ENCODE data around the gene FGFBP3. TPM values are rescaled to one million over a fixed set of nuclear protein-coding genes. Genes with fewer than 3 reads are reported as not detected.

The FGFBP3 gene
- total RNA-seq, 1 donor from 2014 or later = 7.5 TPM

DNA sequence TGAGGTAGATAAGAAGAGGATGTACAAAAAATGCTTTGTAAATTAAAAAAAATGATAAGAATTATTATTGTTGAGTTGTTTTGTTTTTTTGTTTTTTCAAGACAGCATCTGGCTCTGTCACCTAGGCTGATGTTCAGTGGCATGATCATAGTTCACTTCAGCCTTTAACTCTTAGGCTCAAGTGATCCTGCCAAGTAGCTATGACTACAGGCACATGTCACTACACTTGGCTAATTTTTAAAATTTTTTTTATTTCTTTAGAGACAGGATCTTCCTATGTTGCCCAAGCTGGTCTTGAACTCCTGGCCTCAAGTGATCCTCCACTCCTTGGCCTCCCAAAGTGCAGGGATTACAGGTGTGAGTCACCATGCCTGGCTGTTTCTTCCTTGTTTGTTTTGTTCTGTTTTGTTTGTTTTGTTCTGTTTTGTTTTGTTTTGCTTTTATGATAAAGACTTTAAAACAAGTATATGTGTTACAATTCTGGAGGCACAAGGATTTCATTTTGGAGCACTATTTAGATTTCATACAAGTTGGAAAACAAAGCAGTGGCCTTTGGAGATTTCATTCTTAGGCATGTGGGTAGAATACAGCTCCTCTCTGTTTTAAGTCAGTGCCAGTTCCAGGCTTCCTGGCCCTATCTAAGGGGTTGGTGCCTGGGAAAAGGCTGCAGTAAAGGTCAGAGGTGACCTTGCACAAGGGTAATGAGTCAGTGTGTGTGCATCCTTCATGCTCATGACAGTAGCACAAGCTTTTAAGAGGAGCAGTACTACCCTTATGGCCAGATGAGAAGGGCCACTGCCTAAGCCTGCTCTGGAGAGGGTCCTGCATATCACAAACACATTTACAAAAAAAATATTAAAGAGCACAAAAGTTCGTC lies 17.9 kb downstream of the FGFBP3 start:
- no peak overlapping the region for H3K4me3 Mint-ChIP-seq (ENCODE audit: unreplicated experiment)
- H3K9me3 Mint-ChIP-seq (ENCODE audit: unreplicated experiment) = peaks cover 3% of the 10 kb centered on the region
- TF ChIP-seq, protein P1, sequence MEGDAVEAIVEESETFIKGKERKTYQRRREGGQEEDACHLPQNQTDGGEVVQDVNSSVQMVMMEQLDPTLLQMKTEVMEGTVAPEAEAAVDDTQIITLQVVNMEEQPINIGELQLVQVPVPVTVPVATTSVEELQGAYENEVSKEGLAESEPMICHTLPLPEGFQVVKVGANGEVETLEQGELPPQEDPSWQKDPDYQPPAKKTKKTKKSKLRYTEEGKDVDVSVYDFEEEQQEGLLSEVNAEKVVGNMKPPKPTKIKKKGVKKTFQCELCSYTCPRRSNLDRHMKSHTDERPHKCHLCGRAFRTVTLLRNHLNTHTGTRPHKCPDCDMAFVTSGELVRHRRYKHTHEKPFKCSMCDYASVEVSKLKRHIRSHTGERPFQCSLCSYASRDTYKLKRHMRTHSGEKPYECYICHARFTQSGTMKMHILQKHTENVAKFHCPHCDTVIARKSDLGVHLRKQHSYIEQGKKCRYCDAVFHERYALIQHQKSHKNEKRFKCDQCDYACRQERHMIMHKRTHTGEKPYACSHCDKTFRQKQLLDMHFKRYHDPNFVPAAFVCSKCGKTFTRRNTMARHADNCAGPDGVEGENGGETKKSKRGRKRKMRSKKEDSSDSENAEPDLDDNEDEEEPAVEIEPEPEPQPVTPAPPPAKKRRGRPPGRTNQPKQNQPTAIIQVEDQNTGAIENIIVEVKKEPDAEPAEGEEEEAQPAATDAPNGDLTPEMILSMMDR (IDR thresholded peaks at IDR 0.05; ENCODE audit: partially characterized antibody, unreplicated experiment) = no peak
- H3K4me1 Mint-ChIP-seq (ENCODE audit: low read depth, unreplicated experiment) = peaks cover 5% of the 10 kb centered on the region
- H3K36me3 Mint-ChIP-seq (ENCODE audit: unreplicated experiment) = peaks cover under 1% of the 10 kb centered on the region
- no peak overlapping the region for H3K27ac Mint-ChIP-seq (ENCODE audit: unreplicated experiment)
- H3K27me3 Mint-ChIP-seq (ENCODE audit: unreplicated experiment) = no peaks in the 10 kb centered on the region
- no peak for DNase-seq

DNA sequence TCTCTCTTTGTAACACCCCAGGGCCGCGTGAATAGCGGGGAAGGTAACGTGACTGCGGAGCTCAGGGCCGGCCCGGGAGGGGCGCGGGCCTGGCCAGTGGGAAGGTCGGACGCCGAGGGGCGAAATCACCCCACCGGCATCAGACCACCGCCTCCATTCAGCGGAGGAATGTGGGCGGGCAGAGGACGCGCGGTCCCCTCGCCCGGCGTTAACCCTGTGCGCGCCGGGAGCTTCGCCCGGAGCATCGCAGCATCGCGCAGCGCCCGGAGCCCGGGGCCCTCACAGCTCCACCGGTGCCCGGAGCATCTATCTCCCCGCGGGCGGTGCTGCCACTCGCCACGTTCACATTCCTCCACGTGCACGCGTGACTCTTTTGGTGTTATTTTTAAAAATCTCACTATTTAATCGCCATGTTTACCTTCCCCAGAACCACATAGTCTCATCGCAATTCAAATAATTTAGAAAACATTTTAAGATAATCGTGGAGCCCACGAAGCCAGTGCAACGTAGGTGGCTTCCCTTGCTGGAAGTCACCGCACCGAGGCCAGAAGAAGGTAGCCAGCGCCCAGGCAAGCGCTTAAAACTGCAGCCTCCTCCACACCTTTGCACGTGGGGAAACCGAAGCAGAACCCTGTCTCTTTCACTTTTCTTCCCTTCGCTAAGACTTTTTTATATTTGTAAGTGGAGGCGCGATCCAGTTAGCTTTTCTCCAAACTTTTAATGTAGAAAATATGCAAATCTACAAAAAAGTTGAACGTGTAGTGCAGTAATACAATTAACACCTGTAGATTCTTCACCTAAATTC lies 21.8 kb downstream of the FGFBP3 start:
- peak; percentile 79 for DNase-seq
- TF ChIP-seq, protein P1 (IDR thresholded peaks at IDR 0.05; ENCODE audit: partially characterized antibody, unreplicated experiment) = no peak
- no peaks in the 10 kb centered on the region for H3K36me3 Mint-ChIP-seq (ENCODE audit: unreplicated experiment)
- peak overlapping the region; percentile 85 for H3K4me3 Mint-ChIP-seq (ENCODE audit: unreplicated experiment)
- no peaks in the 10 kb centered on the region for H3K27me3 Mint-ChIP-seq (ENCODE audit: unreplicated experiment)
- peaks cover 18% of the 10 kb centered on the region for H3K4me1 Mint-ChIP-seq (ENCODE audit: low read depth, unreplicated experiment)
- peak overlapping the region; percentile 55 for H3K27ac Mint-ChIP-seq (ENCODE audit: unreplicated experiment)
- H3K9me3 Mint-ChIP-seq (ENCODE audit: unreplicated experiment) = peaks cover 7% of the 10 kb centered on the region

DNA sequence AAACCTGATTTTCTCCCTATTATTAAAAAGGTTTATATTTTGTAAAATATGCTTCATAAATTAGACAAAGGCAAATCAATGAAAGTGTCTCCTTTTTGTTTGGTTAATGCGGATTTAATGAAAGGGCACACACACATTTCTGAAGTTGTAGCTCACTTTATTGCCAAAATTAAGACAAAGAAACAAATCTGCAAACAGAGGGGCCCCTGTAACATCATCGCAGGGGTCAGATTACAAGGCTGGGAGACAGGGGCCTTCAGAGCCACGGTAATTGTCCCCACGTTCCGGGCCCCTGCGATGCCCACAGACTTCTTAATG lies 22.4 kb downstream of the FGFBP3 start:
- TF ChIP-seq, protein P1 (IDR thresholded peaks at IDR 0.05; ENCODE audit: partially characterized antibody, unreplicated experiment) = no peak
- Mint-ChIP-seq H3K4me1 (ENCODE audit: low read depth, unreplicated experiment) (peaks cover 18% of the 10 kb centered on the region), H3K4me3 (ENCODE audit: unreplicated experiment) (peak overlapping the region; percentile 85), H3K27ac (ENCODE audit: unreplicated experiment) (peak overlapping the region; percentile 55), H3K36me3 (ENCODE audit: unreplicated experiment) (no peaks in the 10 kb centered on the region), H3K9me3 (ENCODE audit: unreplicated experiment) (peaks cover 7% of the 10 kb centered on the region), H3K27me3 (ENCODE audit: unreplicated experiment) (no peaks in the 10 kb centered on the region)
- no peak for DNase-seq

DNA sequence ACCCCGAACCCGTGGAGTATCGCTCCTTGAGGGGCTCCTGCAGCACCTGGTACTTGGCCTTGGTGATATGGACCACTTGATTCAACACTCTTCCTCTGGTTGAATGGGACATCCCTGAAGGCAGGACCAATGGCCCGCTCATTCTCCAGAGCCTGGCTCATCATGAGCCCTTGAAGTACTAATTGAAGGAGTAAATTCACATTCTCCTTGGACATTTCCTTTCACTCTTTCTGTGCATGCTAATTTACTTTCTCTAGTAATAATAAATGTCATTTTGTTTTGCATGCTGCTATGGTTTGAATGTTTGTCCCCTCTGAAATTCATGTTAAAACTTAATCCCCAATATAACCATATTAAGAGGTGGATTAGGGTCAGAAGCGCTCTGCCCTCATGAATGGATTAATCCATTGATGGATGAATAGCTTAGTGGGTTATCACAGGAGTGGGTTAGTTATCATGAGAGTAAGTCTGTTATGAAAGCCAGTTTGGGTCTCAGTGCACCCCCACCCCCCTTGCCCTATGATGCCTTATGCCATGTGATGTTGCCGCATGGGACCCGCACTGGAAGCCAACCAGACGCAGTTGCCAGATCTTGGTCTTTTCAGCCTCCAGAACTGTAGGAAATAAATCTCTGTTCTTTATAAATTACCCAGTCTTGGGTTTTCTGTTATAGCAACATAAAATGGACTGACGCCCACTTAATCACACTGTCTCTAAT lies 23.8 kb downstream of the FGFBP3 start:
- TF ChIP-seq, protein P1 (IDR thresholded peaks at IDR 0.05; ENCODE audit: partially characterized antibody, unreplicated experiment) = no peak
- Mint-ChIP-seq H3K4me3 (ENCODE audit: unreplicated experiment) (no peak overlapping the region), H3K27ac (ENCODE audit: unreplicated experiment) (no peak overlapping the region), H3K27me3 (ENCODE audit: unreplicated experiment) (no peaks in the 10 kb centered on the region), H3K9me3 (ENCODE audit: unreplicated experiment) (peaks cover 6% of the 10 kb centered on the region), H3K4me1 (ENCODE audit: low read depth, unreplicated experiment) (peaks cover 23% of the 10 kb centered on the region), H3K36me3 (ENCODE audit: unreplicated experiment) (no peaks in the 10 kb centered on the region)
- no peak for DNase-seq
